GM12878 (cell line): ENCODE results near the gene ANK3. TPM values are rescaled to one million over a fixed set of nuclear protein-coding genes. Genes with fewer than 3 reads are reported as not detected.

Source experiments
- ATAC-seq: fragments of 200-7000 bp; cut with Tn5 transposase; 3 replicates; pipeline ENCODE4 v1.9.1; 2020; ENCODE audit warnings: mild to moderate bottlenecking, moderate library complexity
- BruUV-seq: library from RNA; stranded (reverse); fragments of 400-500 nt; replicated peaks from 2 replicates; lab custom pipeline; 2021; lab: Mats Ljungman, UMichigan
- CTCF ChIA-PET: fragments of 300-600 bp; sonication (Branson Sonifier 250); formaldehyde crosslinking; extraction: SDS; loops from one replicate; lab custom pipeline; 2021; ENCODE audit warnings: inconsistent platforms; lab: Yijun Ruan, JAX
- POLR2A ChIA-PET: fragments of 350-600 bp; formaldehyde crosslinking; extraction: SDS; loops from one replicate; lab custom pipeline; 2021; ENCODE audit warnings: inconsistent platforms; lab: Charles Lee
- RAD21 ChIA-PET: fragments of 300-600 bp; sonication (Branson Sonifier 250); formaldehyde crosslinking; loops from one replicate; lab custom pipeline; 2023; ENCODE audit warnings: antibody characterized with exemption; ENCODE audit not compliant: unreplicated experiment; lab: Charles Lee
- SMC1A ChIA-PET: fragments of 300-600 bp; sonication (Branson Sonifier 250); formaldehyde crosslinking; loops from one replicate; lab custom pipeline; 2023; ENCODE audit not compliant: unreplicated experiment, uncharacterized antibody; lab: Charles Lee
- DNase-seq: peaks from one replicate; pipeline ENCODE4 v3.0.0-alpha.2; 2011; ENCODE audit warnings: low read depth, low spot score
- FAIRE-seq: peaks from 3 replicates; lab custom pipeline; 2011; peaks lifted over from hg19 to GRCh38; lab: Jason Lieb, UNC
- H2AFZ ChIP-seq: 2 replicates; pipeline ENCODE4 v1.6.0; 2011; ENCODE audit warnings: low read depth, low read length, control low read depth; ENCODE audit not compliant: control insufficient read depth
- H3K27ac ChIP-seq: 2 replicates; pipeline ENCODE4 v1.5.1; 2011; ENCODE audit warnings: control low read depth; ENCODE audit not compliant: control insufficient read depth, insufficient read depth
- H3K27me3 ChIP-seq, 2 experiments: replicated peaks in 1 of 2; 2 replicates each; pipeline versions ENCODE4 v1.6.0 to v1.6.1; 2011; ENCODE audit warnings: low read length in 1 of 2; ENCODE audit not compliant: control insufficient read depth in 2 of 2, insufficient read depth in 2 of 2
- H3K36me3 ChIP-seq, 2 experiments: 2 replicates each; pipeline ENCODE4 v1.5.1; 2011; ENCODE audit warnings: low read length in 1 of 2; ENCODE audit not compliant: control insufficient read depth in 2 of 2, insufficient read depth in 2 of 2
- H3K4me1 ChIP-seq: 2 replicates; pipeline ENCODE4 v1.6.1; 2011; ENCODE audit warnings: mild to moderate bottlenecking, low read length, moderate library complexity, mixed read lengths; ENCODE audit not compliant: control insufficient read depth, insufficient read depth
- H3K4me2 ChIP-seq: 2 replicates; pipeline ENCODE4 v1.6.0; 2011; ENCODE audit warnings: control low read depth; ENCODE audit not compliant: control insufficient read depth, insufficient read depth
- H3K4me3 ChIP-seq: fragments of 200-600 bp; sonication (generic); 2 replicates; pipeline ENCODE4 v1.5.1; 2016
- H3K79me2 ChIP-seq: 2 replicates; pipeline ENCODE4 v1.6.0; 2011; ENCODE audit warnings: low read length; ENCODE audit not compliant: control insufficient read depth, insufficient read depth
- H3K9ac ChIP-seq: 2 replicates; pipeline ENCODE4 v1.8.0; 2011; ENCODE audit warnings: low read length, control low read depth, mixed read lengths; ENCODE audit not compliant: control insufficient read depth, insufficient read depth
- H3K9me3 ChIP-seq: replicated peaks from 3 replicates; pipeline ENCODE4 v1.5.1; 2011; ENCODE audit warnings: mild to moderate bottlenecking, low read length; ENCODE audit not compliant: control insufficient read depth, insufficient read depth
- H4K20me1 ChIP-seq: 2 replicates; pipeline ENCODE4 v1.6.0; 2011; ENCODE audit not compliant: control insufficient read depth, insufficient read depth
- ATF2 ChIP-seq: IDR thresholded peaks from 2 replicates; pipeline ENCODE4 v1.6.1; 2012; ENCODE audit warnings: low read length, inconsistent platforms
- CREB1 ChIP-seq: IDR thresholded peaks from 2 replicates; pipeline ENCODE4 v1.6.1; 2012; ENCODE audit warnings: low read depth, mild to moderate bottlenecking, inconsistent platforms
- IRF3 ChIP-seq: fragments of 450-650 bp; IDR thresholded peaks from 2 replicates; pipeline ENCODE4 v1.6.1; 2014; ENCODE audit warnings: mild to moderate bottlenecking
- ZNF622 ChIP-seq: fragments of 450-650 bp; IDR thresholded peaks from 2 replicates; pipeline ENCODE4 v1.6.1; 2017; ENCODE audit warnings: mild to moderate bottlenecking, inconsistent platforms
- WGBS: methylation state at CpG from one replicate; pipeline ENCODE4 v1.1.6; 2016; ENCODE audit warnings: low lambda C conversion rate; ENCODE audit not compliant: insufficient replicate concordance, insufficient coverage; ENCODE audit errors: missing lambda C conversion rate; 5-methylcytosine and 5-hydroxymethylcytosine counted together
- in situ Hi-C: fragments of 300-500 bp; cut with MboI; formaldehyde crosslinking; loops from 9 replicates; pipeline ENCODE4 v1.14.3; 2018; ENCODE audit warnings: mixed read lengths
- intact Hi-C: fragments of 100-400 bp; cut with micrococcal nuclease; formaldehyde crosslinking; loops from one replicate; pipeline ENCODE4 v1.14.2; 2022; ENCODE audit not compliant: unreplicated experiment
- polyA plus RNA-seq, 11 experiments: library from polyadenylated mRNA; depleted of rRNA in 4 of 11; unstranded in 6 of 11; stranded (reverse) in 5 of 11; fragments of >200 nt; fragmentation: Nextera tagmentation in 4 of 11; fragmentation: Illumina TruSeq in 1 of 11; extraction: Ambion mirVana in 4 of 11; extraction: Trizol in 1 of 11; gene quantifications; 1 replicate in 1 of 11; 2 replicates in 10 of 11; pipeline versions ENCODE4 v1.2.1 to v1.2.3, GENCODE V29; 2011 to 2016; ENCODE audit warnings: inconsistent platforms in 2 of 11, missing spikeins in 2 of 11, low read depth in 1 of 11
- total RNA-seq, 4 experiments: library from RNA; depleted of rRNA in 3 of 4; stranded (reverse); fragments of >200 nt in 3 of 4; fragmentation: Illumina TruSeq in 1 of 4; extraction: Trizol in 1 of 4; gene quantifications; 2 replicates each; pipeline versions ENCODE4 v1.2.1 to v1.2.3, GENCODE V29; 2013 to 2021
- TF ChIP-seq, protein P1 (sequence below): fragments of 450-650 bp; IDR thresholded peaks from 2 replicates; pipeline ENCODE4 v1.6.1; 2017; ENCODE audit warnings: antibody characterized with exemption, mild to moderate bottlenecking, moderate library complexity

The ANK3 gene
- total and polyA plus RNA-seq, 10 of the 15 experiments (the other 5 are each of a cell fraction or from before 2014, with no cell fraction given) = 0.06 to 0.82 (median 0.20) TPM; not detected in 2

DNA sequence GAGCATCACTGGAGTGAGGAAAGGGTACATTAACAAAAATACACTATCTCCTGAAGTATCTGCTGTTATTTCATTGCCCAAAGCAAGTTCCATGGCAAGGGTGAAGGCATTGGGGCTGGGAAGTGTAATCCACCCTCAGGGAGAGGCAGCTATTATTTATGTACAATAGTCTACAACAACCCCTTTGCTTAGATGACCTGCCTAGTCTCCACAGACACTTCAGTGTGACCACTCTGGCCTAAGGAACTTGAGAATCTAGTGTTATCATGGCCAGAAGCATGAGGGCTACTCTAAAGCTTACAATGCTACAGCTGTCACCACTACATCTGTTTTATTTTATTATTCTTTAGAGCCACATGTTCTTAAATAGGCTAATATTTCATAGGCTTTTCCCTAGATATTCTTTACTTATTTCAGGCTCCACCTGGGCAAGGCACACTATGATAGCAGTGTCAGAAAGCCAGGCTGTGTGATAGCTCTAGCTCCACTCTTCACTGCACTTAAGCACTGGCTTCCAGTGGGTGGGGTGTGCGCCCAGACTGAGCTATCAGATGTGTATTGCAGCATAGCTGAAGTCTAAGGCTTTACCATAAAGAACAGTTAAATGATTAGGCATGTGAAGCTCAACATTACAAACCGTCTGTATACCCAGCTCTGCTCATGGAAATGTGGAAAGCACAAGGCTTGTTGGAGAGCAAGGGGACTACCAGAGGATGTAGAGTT lies 366.4 kb downstream of the ANK3 start:
- Histone ChIP-seq H2AFZ (no peak overlapping the region), H4K20me1 (no peaks in the 10 kb centered on the region), H3K9ac (no peak overlapping the region), H3K27ac (no peak overlapping the region), H3K9me3 (no peaks in the 10 kb centered on the region), H3K4me1 (no peaks in the 10 kb centered on the region), H3K27me3 (no peaks in the 10 kb centered on the region; a peak in 2 of 4 replicates), H3K4me3 (no peak overlapping the region), H3K79me2 (no peaks in the 10 kb centered on the region), H3K36me3 (no peaks in the 10 kb centered on the region), H3K4me2 (no peak overlapping the region)
- FAIRE-seq (no peak), DNase-seq (no peak), ATAC-seq (no peak)
- in situ Hi-C loops (no loop called here), intact Hi-C loops (no loop called here)
- POLR2A ChIA-PET = no interaction called here
- TF ChIP-seq IRF3 = no peak
- TF ChIP-seq CREB1 = no peak
- TF ChIP-seq ATF2 = no peak
- no peak for TF ChIP-seq ZNF622
- TF ChIP-seq, protein P1, sequence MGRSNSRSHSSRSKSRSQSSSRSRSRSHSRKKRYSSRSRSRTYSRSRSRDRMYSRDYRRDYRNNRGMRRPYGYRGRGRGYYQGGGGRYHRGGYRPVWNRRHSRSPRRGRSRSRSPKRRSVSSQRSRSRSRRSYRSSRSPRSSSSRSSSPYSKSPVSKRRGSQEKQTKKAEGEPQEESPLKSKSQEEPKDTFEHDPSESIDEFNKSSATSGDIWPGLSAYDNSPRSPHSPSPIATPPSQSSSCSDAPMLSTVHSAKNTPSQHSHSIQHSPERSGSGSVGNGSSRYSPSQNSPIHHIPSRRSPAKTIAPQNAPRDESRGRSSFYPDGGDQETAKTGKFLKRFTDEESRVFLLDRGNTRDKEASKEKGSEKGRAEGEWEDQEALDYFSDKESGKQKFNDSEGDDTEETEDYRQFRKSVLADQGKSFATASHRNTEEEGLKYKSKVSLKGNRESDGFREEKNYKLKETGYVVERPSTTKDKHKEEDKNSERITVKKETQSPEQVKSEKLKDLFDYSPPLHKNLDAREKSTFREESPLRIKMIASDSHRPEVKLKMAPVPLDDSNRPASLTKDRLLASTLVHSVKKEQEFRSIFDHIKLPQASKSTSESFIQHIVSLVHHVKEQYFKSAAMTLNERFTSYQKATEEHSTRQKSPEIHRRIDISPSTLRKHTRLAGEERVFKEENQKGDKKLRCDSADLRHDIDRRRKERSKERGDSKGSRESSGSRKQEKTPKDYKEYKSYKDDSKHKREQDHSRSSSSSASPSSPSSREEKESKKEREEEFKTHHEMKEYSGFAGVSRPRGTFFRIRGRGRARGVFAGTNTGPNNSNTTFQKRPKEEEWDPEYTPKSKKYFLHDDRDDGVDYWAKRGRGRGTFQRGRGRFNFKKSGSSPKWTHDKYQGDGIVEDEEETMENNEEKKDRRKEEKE = no peak
- CTCF ChIA-PET = interaction anchor here (1.1 to 3.1 kb wide), 2 partner anchors 75 to 158 kb away, joined by 3 to 18 read pairs; no protein-coding TSS in a partner anchor
- 0% methylated on average over 2 of the region's 2 CpGs for WGBS
- SMC1A ChIA-PET = no interaction called here
- RAD21 ChIA-PET = interaction anchor here (1.2 kb wide), 1 partner anchor 159 kb away, joined by 4 read pairs; no protein-coding TSS in a partner anchor
- no TSS peak for BruUV-seq
